ENCODE measurements around the gene TDRD7. TPM values are rescaled to one million over a fixed set of nuclear protein-coding genes. Genes with fewer than 3 reads are reported as not detected.

The TDRD7 gene
- total and polyA plus RNA-seq, 2 of the 8 experiments (the other 6 are each of a cell fraction or from before 2014, with no cell fraction given): 1.2 to 2.3 TPM

DNA sequence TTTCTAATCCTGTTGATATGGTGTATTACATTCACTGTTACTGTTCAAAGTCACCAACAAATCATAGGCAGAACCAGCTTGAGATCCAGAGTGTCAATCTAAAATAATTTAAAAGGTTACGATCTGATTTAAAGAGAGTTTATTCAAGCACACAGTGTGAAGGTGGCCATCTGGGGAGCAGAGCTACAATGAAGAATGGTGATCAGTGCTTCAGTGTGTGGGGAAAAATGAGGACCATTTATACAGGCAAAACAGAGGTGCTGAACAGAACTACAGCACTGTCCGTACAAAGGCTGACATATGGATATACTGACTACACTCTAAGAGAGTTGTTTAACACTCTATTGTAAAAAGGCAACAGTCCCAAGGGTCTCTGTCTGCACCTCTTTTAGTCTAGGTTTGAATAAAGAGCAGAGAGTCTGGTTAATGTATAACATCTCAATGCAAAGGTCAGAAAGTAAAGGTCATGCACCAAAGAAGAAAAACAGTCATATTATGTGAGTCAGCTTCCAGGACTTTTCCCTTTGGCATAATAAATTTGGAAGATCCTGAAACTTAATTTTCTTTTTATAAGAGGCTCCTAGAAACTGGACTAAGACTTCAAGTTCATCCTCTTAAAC, 29.7 kb upstream of the TDRD7 start (continued):
- TF ChIP-seq, protein P1, sequence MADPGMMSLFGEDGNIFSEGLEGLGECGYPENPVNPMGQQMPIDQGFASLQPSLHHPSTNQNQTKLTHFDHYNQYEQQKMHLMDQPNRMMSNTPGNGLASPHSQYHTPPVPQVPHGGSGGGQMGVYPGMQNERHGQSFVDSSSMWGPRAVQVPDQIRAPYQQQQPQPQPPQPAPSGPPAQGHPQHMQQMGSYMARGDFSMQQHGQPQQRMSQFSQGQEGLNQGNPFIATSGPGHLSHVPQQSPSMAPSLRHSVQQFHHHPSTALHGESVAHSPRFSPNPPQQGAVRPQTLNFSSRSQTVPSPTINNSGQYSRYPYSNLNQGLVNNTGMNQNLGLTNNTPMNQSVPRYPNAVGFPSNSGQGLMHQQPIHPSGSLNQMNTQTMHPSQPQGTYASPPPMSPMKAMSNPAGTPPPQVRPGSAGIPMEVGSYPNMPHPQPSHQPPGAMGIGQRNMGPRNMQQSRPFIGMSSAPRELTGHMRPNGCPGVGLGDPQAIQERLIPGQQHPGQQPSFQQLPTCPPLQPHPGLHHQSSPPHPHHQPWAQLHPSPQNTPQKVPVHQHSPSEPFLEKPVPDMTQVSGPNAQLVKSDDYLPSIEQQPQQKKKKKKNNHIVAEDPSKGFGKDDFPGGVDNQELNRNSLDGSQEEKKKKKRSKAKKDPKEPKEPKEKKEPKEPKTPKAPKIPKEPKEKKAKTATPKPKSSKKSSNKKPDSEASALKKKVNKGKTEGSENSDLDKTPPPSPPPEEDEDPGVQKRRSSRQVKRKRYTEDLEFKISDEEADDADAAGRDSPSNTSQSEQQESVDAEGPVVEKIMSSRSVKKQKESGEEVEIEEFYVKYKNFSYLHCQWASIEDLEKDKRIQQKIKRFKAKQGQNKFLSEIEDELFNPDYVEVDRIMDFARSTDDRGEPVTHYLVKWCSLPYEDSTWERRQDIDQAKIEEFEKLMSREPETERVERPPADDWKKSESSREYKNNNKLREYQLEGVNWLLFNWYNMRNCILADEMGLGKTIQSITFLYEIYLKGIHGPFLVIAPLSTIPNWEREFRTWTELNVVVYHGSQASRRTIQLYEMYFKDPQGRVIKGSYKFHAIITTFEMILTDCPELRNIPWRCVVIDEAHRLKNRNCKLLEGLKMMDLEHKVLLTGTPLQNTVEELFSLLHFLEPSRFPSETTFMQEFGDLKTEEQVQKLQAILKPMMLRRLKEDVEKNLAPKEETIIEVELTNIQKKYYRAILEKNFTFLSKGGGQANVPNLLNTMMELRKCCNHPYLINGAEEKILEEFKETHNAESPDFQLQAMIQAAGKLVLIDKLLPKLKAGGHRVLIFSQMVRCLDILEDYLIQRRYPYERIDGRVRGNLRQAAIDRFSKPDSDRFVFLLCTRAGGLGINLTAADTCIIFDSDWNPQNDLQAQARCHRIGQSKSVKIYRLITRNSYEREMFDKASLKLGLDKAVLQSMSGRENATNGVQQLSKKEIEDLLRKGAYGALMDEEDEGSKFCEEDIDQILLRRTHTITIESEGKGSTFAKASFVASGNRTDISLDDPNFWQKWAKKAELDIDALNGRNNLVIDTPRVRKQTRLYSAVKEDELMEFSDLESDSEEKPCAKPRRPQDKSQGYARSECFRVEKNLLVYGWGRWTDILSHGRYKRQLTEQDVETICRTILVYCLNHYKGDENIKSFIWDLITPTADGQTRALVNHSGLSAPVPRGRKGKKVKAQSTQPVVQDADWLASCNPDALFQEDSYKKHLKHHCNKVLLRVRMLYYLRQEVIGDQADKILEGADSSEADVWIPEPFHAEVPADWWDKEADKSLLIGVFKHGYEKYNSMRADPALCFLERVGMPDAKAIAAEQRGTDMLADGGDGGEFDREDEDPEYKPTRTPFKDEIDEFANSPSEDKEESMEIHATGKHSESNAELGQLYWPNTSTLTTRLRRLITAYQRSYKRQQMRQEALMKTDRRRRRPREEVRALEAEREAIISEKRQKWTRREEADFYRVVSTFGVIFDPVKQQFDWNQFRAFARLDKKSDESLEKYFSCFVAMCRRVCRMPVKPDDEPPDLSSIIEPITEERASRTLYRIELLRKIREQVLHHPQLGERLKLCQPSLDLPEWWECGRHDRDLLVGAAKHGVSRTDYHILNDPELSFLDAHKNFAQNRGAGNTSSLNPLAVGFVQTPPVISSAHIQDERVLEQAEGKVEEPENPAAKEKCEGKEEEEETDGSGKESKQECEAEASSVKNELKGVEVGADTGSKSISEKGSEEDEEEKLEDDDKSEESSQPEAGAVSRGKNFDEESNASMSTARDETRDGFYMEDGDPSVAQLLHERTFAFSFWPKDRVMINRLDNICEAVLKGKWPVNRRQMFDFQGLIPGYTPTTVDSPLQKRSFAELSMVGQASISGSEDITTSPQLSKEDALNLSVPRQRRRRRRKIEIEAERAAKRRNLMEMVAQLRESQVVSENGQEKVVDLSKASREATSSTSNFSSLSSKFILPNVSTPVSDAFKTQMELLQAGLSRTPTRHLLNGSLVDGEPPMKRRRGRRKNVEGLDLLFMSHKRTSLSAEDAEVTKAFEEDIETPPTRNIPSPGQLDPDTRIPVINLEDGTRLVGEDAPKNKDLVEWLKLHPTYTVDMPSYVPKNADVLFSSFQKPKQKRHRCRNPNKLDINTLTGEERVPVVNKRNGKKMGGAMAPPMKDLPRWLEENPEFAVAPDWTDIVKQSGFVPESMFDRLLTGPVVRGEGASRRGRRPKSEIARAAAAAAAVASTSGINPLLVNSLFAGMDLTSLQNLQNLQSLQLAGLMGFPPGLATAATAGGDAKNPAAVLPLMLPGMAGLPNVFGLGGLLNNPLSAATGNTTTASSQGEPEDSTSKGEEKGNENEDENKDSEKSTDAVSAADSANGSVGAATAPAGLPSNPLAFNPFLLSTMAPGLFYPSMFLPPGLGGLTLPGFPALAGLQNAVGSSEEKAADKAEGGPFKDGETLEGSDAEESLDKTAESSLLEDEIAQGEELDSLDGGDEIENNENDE (IDR thresholded peaks at IDR 0.05; ENCODE audit: insufficient replicate concordance, low read length): no peak
- TF ChIP-seq, protein P2, sequence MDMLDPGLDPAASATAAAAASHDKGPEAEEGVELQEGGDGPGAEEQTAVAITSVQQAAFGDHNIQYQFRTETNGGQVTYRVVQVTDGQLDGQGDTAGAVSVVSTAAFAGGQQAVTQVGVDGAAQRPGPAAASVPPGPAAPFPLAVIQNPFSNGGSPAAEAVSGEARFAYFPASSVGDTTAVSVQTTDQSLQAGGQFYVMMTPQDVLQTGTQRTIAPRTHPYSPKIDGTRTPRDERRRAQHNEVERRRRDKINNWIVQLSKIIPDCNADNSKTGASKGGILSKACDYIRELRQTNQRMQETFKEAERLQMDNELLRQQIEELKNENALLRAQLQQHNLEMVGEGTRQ (IDR thresholded peaks at IDR 0.05; ENCODE audit: low read length): no peak
- TF ChIP-seq GTF2F1 (IDR thresholded peaks at IDR 0.05; ENCODE audit: borderline replicate concordance, low read depth, low read length) (no peak), GABPA (IDR thresholded peaks at IDR 0.05; ENCODE audit: borderline replicate concordance, insufficient read depth, low read length) (no peak)

Measured in H1 (cell line).